ENCODE measurements around the gene LAMC2. TPM values are rescaled to one million over a fixed set of nuclear protein-coding genes. Genes with fewer than 3 reads are reported as not detected.
A peak's percentile ranks its signal among the peaks of the same experiment; 100 is the strongest.

The LAMC2 gene
- total RNA-seq (1 to 10 TPM in 1 of 4 donors, under 1 TPM in 3; 0.25 to 1.2 (median 0.76) TPM), polyA plus RNA-seq (1 to 10 TPM in 2 of 3 donors, under 1 TPM in 1; 0.99 to 1.3 (median 1.3) TPM)
- long read RNA-seq, donor 1, partial matches to known transcripts = 0 of 1 reads
- long read RNA-seq, donor 1, other reads (novel, unspliced or antisense) = 1 of 1 reads
- long read RNA-seq, donor 2, partial matches to known transcripts = 2 of 4 reads
- long read RNA-seq, donor 2, other reads (novel, unspliced or antisense) = 2 of 4 reads

- Histone ChIP-seq H3K27me3 (ENCODE audit: insufficient read depth in 3 of 3, low read length in 2 of 3) (peaks cover 0 to 6% (median 0%) of the 10 kb centered on the region in 3 donors), H3K9me3 (no peaks in the 10 kb centered on the region), H3K36me3 (ENCODE audit: insufficient read depth in 1 of 2, low read depth in 1 of 2) (no peaks in the 10 kb centered on the region), H3K4me3 (no peak within 1 kb of the TSS), H3K27ac (no peak within 1 kb of the TSS), H3K4me1 (no peaks in the 10 kb centered on the region)
- TF ChIP-seq CTCF (IDR thresholded peaks at IDR 0.05) = no peak
- DNase-seq = no peak
- ATAC-seq = no peak
- intact Hi-C loops (cut with DNase I) = no loop called here
- 54 to 61% (median 58%) methylated on average over 24 to 30 of the region's 30 CpGs for WGBS, 3 donors
These were observed at the start of gene LAMC2 for GRCh38 chr1:183185941-183186490. LAMC2 (plus strand) TSS chr1:183186264; CDS start chr1:183186353, 89 bp downstream.

DNA sequence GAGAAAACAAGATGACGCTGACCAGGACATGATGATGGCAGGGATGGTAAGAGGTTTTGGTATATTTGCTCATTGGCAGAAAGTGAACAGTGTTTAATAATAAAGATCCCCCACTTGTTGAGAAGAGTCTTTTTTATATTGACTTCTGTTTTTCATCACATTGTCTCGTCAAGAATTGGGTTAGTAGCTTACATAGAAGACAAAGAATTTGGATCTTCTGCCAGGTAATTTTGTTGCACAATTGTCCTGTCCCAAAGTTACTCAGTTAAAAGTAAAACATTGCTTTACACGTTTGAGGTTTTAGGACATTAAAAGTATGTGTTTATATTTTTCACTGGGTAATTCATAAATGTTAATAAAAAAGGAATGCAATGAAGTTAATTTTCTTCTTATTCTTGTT is 48.3 kb upstream of the LAMC2 start:
- no peaks in the 10 kb centered on the region for H3K27me3 ChIP-seq (ENCODE audit: insufficient read depth in 3 of 3, low read length in 2 of 3)
- intact Hi-C loops (cut with DNase I) = loop anchor here in 1 of 2 donors (5.0 kb wide), 1 partner anchor 255 kb away; no protein-coding TSS in a partner anchor
- peak overlapping the region; percentile 34 for H3K27ac ChIP-seq

DNA sequence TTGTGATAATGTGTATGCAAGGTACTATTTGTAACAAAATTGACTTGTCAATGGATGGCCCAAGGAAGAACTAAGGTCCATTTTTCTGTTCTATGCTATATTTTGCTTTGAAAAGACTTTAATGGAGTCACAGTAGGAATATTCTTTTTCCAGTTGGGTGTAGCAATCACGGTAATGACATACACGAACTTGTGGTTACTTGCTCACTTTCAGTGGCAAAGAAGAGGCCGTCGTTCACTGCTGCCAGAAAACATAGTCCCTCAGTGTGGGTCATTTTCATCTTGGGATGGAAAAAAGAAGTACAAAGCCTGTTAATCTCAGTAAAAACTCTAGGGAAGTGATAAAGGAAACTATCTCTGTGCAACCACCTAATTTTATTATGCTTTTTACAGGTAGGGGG is 47.8 kb upstream of the LAMC2 start:
- Histone ChIP-seq H3K27ac (peak overlapping the region; percentile 34), H3K27me3 (ENCODE audit: insufficient read depth in 3 of 3, low read length in 2 of 3) (no peaks in the 10 kb centered on the region), H3K9me3 (no peaks in the 10 kb centered on the region), H3K36me3 (ENCODE audit: insufficient read depth in 1 of 2, low read depth in 1 of 2) (peaks cover 9 to 95% of the 10 kb centered on the region in 2 donors), H3K4me1 (peaks cover 8% of the 10 kb centered on the region), H3K4me3 (no peak overlapping the region)
- TF ChIP-seq CTCF (IDR thresholded peaks at IDR 0.05) = no peak
- WGBS, 3 donors = 53 to 66% (median 59%) methylated on average over 4 of the region's 4 CpGs
- DNase-seq (no peak), ATAC-seq (no peak)
- intact Hi-C loops (cut with DNase I) = loop anchor here in 1 of 2 donors (5.0 kb wide), 1 partner anchor 256 kb away; no protein-coding TSS in a partner anchor

More for the DNA sequence above, 48.3 kb upstream of the LAMC2 start:
- H3K4me3 ChIP-seq = no peak overlapping the region
- DNase-seq (no peak), ATAC-seq (peak in 2 of 4 donors; percentile 33 to 49)
- peaks cover 9 to 95% of the 10 kb centered on the region in 2 donors for H3K36me3 ChIP-seq (ENCODE audit: insufficient read depth in 1 of 2, low read depth in 1 of 2)
- no peak for TF ChIP-seq CTCF (IDR thresholded peaks at IDR 0.05)
- peaks cover 8% of the 10 kb centered on the region for H3K4me1 ChIP-seq
- WGBS, 3 donors = 25 to 42% (median 37%) methylated on average over 3 of the region's 3 CpGs
- no peaks in the 10 kb centered on the region for H3K9me3 ChIP-seq

GRCh38 chr1:183139281-183139942 is 46.7 kb upstream of the LAMC2 start:
- intact Hi-C loops (cut with DNase I) = loop anchor here in 1 of 2 donors (5.0 kb wide), 1 partner anchor 257 kb away; no protein-coding TSS in a partner anchor
- WGBS, 3 donors = 48 to 63% (median 60%) methylated on average over 4 of the region's 4 CpGs
- Histone ChIP-seq H3K27me3 (ENCODE audit: insufficient read depth in 3 of 3, low read length in 2 of 3) (no peaks in the 10 kb centered on the region), H3K27ac (peak overlapping the region; percentile 37), H3K4me3 (no peak overlapping the region), H3K9me3 (no peaks in the 10 kb centered on the region), H3K4me1 (peaks cover 8% of the 10 kb centered on the region), H3K36me3 (ENCODE audit: insufficient read depth in 1 of 2, low read depth in 1 of 2) (peaks cover 9 to 95% of the 10 kb centered on the region in 2 donors)
- TF ChIP-seq CTCF (IDR thresholded peaks at IDR 0.05) = no peak
- ATAC-seq = peak in 1 of 4 donors; percentile 37
- no peak for DNase-seq

All from psoas muscle (tissue), 8 donors.